Gastroesophageal sphincter (tissue), 3 donors: ENCODE data around the gene CNTNAP2.

Experiments used
- POLR2A ChIP-seq, 2 donors: fragments of 450-650 bp; IDR thresholded peaks; one replicate each; pipeline ENCODE4 v1.6.1; 2017; ENCODE audit warnings: antibody characterized with exemption in 2 of 2, mild to moderate bottlenecking in 2 of 2, moderate library complexity in 1 of 2
- TF ChIP-seq, protein P1 (sequence below), 4 experiments: fragments of 200-600 bp in 2 of 4; fragments of 450-650 bp in 2 of 4; sonication (generic) in 1 of 4; IDR thresholded peaks; one replicate each; pipeline ENCODE4 v1.5.1; 2017 to 2019; ENCODE audit warnings: antibody characterized with exemption in 4 of 4, mild to moderate bottlenecking in 2 of 4, moderate library complexity in 2 of 4

DNA sequence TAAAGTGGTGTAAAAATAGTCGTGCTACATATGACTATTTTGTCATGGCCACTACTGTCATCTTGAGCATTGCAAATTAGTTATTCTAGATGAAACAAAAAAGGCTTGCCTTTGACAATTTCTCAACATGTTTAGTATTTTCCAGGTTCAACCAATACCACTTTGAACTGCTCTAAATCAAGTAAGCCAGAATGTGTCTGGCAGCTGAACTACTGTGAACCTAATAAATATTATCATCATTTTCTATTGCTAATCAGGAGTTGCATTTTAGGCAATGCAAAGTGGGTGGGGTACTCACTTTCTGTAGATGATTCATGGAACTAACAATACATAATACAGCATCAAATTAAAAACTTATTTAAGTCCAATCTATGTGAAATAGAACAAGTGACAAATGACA lies 877.2 kb downstream of the CNTNAP2 start:
- TF ChIP-seq, protein P1, sequence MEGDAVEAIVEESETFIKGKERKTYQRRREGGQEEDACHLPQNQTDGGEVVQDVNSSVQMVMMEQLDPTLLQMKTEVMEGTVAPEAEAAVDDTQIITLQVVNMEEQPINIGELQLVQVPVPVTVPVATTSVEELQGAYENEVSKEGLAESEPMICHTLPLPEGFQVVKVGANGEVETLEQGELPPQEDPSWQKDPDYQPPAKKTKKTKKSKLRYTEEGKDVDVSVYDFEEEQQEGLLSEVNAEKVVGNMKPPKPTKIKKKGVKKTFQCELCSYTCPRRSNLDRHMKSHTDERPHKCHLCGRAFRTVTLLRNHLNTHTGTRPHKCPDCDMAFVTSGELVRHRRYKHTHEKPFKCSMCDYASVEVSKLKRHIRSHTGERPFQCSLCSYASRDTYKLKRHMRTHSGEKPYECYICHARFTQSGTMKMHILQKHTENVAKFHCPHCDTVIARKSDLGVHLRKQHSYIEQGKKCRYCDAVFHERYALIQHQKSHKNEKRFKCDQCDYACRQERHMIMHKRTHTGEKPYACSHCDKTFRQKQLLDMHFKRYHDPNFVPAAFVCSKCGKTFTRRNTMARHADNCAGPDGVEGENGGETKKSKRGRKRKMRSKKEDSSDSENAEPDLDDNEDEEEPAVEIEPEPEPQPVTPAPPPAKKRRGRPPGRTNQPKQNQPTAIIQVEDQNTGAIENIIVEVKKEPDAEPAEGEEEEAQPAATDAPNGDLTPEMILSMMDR (IDR thresholded peaks at IDR 0.05) = no peak
- no peak for TF ChIP-seq POLR2A (IDR thresholded peaks at IDR 0.05)
